Lower leg skin (tissue), 3 donors: Measurements from ENCODE around the gene MTHFD2.

Experiments used
- CTCF ChIP-seq, 3 donors: fragments of 450-650 bp; IDR thresholded peaks; one replicate each; pipeline ENCODE4 v1.5.1; 2016; ENCODE audit warnings: antibody characterized with exemption in 3 of 3, mild to moderate bottlenecking in 3 of 3, moderate library complexity in 2 of 3
- POLR2A ChIP-seq, 2 donors: fragments of 450-650 bp; IDR thresholded peaks; one replicate each; pipeline ENCODE4 v1.6.1; 2016 to 2017; ENCODE audit warnings: antibody characterized with exemption in 2 of 2, mild to moderate bottlenecking in 1 of 2, moderate library complexity in 1 of 2

GRCh38 chr2:74262681-74263080, 64.3 kb downstream of the MTHFD2 start:
- TF ChIP-seq CTCF (IDR thresholded peaks at IDR 0.05) (no peak), POLR2A (IDR thresholded peaks at IDR 0.05) (no peak)
